Measurements from ENCODE around the gene RCOR3. TPM values are rescaled to one million over a fixed set of nuclear protein-coding genes. Genes with fewer than 3 reads are reported as not detected.
"Not testable (repeated sequence)": the region's sequence is repeated elsewhere in the genome, so short reads cannot be mapped to it uniquely, and the experiment has no call there.

Gene RCOR3
- total RNA-seq (2014; rRNA removed; shearing (Covaris generic)): 13.3 and 17.5 TPM in 2 replicates

DNA sequence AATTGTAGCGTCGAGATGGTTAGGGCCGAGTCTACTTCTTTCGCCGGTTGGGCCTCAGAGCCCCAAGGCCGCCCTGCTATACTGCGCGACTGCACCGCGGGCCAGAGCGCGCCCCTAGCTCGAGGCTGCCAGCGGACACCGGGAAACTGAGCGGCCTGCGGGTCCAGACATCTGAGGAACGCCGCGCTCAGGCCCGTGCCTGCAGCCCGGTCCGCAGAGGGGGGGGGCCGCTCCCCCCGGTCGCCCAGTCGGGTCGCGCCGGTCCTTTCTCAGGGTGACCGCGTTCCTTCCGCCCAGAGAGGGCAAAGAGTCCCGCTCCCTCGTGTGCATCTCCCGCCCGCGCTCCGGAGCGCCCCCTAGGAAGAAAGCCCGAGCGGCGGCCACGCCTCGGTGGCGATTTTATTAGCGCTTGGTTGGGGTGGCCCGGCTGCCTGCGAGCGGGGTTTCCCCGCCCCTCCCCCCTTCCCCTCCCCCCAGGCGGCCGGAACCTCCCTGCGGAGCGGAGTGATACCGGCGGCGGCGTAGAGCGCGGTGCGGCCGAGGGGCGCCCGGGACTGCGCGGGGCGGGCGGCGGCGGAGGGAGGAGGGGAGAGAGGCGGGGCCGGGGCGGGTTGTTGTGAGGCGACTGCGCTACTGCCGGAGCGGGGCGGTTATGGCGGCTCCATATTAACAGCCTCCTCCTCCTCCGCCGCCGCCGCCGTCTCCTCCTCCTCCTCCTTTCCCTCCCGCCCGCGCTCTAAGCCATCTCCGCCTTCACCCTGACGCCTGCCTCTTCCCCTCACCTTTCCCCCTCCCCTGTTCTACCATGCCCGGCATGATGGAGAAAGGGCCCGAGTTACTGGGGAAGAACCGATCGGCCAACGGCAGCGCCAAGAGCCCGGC is at the start of gene RCOR3:
Gene RCOR3 (plus strand): TSS at position 611 of the 882 bp plus-strand sequence. CDS start 195 bp downstream, at position 806.
- Histone ChIP-seq H3K4me1 (replicated peaks) (peaks cover 14% of the 10 kb centered on the region), H3K27ac (peak within 1 kb of the TSS; percentile 88), H3K4me3 (peak within 1 kb of the TSS; percentile 80), H3K36me3 (peaks cover 20% of the 10 kb centered on the region; the same call in 1 of the 2 replicates), H3K27me3 (replicated peaks) (no peaks in the 10 kb centered on the region), H3K9me3 (replicated peaks) (no peaks in the 10 kb centered on the region)
- peak; percentile 95 to 96 for DNase-seq (ENCODE audit: low read depth in 1 of 2, low spot score in 2 of 2)

DNA sequence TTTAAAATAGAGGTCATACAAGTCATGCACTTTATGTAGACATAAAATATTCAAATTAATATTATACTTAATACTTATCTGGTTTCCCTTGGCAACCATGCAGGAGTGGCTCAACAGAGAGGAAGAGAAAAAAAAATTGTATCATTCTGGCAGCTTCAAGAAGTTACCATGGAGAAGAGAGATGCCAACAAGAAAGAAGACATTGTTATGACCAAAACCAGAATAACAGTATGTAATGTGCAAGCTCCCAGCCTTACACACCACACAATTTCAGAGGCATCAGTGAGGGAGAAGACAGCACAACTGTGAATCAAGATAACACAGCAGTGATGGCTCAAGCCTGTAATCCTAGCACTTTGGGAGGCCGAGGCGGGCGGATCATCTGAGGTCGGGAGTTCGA is 49.1 kb upstream of the RCOR3 start:
- no peaks in the 10 kb centered on the region for H3K27me3 ChIP-seq (replicated peaks)
- DNase-seq (ENCODE audit: low read depth in 1 of 2, low spot score in 2 of 2): no peak
- H3K9me3 ChIP-seq (replicated peaks): 0 out of 2 replicates have a peak, but pooled peaks cover 5% of the 10 kb centered on the region
- no peaks in the 10 kb centered on the region for H3K4me1 ChIP-seq (replicated peaks)
- no peak overlapping the region for H3K27ac ChIP-seq
- H3K4me3 ChIP-seq: no peak overlapping the region
- H3K36me3 ChIP-seq: no peaks in the 10 kb centered on the region

DNA sequence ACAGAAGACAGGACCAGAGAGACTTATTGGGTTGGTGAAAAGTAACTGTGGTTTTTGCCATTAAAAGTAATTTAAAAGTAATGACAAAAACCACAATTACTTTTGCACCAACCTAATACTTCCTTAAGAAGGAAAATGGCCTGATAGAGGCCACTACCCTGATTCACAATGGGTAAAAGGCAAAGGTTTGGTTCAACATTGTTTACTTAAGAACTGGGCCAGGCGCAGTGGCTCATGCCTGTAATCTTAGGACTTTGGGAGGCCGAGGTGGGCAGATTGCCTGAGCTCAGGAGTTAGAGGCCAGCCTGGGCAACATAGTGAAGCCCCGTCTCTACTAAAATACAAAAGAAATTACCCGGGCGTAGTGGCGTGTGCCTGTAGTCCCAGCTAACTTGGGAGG is 48.2 kb upstream of the RCOR3 start:
- H3K4me3 ChIP-seq: no peak overlapping the region
- H3K27ac ChIP-seq: no peak overlapping the region
- H3K4me1 ChIP-seq (replicated peaks): no peaks in the 10 kb centered on the region
- DNase-seq (ENCODE audit: low read depth in 1 of 2, low spot score in 2 of 2): no peak
- 0 out of 2 replicates have a peak, but pooled peaks cover 5% of the 10 kb centered on the region for H3K9me3 ChIP-seq (replicated peaks)
- no peaks in the 10 kb centered on the region for H3K36me3 ChIP-seq
- H3K27me3 ChIP-seq (replicated peaks): no peaks in the 10 kb centered on the region

DNA sequence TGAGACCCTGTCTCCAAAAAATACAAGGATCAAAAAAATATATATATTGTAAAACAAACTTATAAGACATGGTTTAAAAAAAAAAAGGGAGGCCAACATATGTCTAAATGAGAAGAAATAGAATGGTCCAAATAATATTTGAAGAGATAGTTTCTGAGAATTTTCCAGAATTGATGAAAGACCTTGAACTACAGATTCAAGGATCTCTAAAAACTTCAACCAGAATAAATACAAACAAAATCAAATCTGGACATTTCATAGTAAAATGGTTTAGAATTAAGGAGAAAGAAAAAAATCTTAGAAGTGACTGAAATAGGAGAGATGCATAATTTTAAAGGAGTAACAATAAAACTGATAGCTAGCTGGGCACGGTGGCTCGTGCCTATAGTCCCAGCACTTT is 45.5 kb upstream of the RCOR3 start:
- Histone ChIP-seq H3K36me3 (no peaks in the 10 kb centered on the region), H3K9me3 (replicated peaks) (no peaks in the 10 kb centered on the region), H3K27ac (no peak overlapping the region), H3K27me3 (replicated peaks) (no peaks in the 10 kb centered on the region; the same call in 1 of the 2 replicates), H3K4me3 (no peak overlapping the region), H3K4me1 (replicated peaks) (no peaks in the 10 kb centered on the region)
- DNase-seq (ENCODE audit: low read depth in 1 of 2, low spot score in 2 of 2): no peak

DNA sequence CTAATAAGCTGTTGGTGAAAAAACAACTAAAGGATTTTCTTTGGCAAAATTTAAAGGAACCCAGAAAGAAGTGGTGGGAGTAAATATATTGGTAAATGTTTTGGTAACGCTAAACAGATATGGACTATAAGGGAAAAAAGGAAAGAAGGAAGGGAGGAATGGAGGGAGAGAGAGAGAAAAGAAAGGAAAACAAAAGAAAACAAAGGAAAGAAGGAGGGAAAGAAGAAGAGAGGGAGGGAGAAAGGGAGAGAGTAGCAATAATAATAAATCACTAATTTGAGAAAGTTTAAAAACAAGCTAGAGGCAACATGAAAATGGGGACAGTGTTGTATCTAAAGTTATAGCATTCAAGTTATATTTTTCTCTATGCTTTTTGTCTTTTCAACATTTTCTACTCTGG is 43.6 kb upstream of the RCOR3 start:
- Histone ChIP-seq H3K4me3 (no peak overlapping the region), H3K9me3 (replicated peaks) (no peaks in the 10 kb centered on the region), H3K36me3 (no peaks in the 10 kb centered on the region), H3K4me1 (replicated peaks) (no peaks in the 10 kb centered on the region), H3K27ac (no peak overlapping the region), H3K27me3 (replicated peaks) (no peaks in the 10 kb centered on the region; the same call in 1 of the 2 replicates)
- DNase-seq (ENCODE audit: low read depth in 1 of 2, low spot score in 2 of 2): no peak

DNA sequence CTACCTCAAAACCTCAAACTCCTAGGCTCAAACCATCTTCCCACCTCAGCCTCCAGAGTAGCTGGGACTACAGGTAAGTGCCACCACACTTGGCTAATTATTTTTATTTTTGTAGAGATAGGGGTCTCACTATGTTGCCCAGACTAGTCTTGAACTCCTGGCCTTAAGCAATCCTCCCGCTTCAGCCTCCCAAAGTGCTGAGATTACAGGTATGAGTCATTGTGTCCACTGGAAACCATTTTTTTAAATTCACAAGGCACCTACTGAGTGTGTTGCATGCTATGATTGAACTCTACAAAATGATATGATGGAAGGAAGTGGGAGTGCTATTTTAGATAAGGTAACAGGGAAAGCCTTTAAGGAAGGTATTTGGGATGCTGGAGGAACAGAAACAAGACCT is 41.8 kb upstream of the RCOR3 start:
- no peak overlapping the region for H3K4me3 ChIP-seq
- no peaks in the 10 kb centered on the region for H3K36me3 ChIP-seq
- DNase-seq (ENCODE audit: low read depth in 1 of 2, low spot score in 2 of 2): no peak
- no peak overlapping the region for H3K27ac ChIP-seq
- H3K27me3 ChIP-seq (replicated peaks): no peaks in the 10 kb centered on the region; the same call in 1 of the 2 replicates
- H3K9me3 ChIP-seq (replicated peaks): no peaks in the 10 kb centered on the region
- H3K4me1 ChIP-seq (replicated peaks): no peaks in the 10 kb centered on the region

DNA sequence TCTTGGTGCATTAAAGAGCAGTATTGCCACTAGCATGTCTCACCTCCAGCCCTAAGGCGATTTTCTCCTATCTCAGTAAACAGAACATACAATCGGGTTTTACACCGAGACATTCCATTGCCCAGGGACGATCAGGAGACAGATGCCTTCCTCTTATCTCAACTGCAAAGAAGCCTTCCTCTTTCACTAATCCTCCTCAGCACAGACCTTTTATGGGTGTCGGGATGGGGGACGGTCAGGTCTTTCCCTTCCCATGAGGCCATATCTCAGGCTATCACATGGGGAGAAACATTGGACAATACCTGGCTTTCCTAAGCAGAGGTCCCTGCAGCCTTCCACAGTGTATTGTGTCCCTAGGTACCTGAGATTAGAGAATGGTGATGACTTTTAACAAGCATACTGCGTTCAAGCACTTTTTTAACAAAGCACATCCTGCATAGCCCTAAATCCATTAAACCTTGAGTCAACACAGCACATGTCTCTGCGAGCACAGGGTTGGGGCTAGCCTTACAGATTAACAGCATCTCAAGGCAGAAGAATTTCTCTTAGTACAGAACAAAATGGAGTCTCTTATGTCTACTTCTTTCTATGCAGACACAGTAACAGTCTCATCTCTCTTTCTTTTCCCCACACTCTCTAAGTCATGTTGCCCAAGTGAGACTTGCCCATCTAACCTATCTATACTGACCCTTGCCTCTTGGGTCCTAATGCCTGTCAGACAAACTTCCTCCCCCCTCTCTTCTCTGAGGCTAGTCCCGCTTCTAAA is 36.5 kb upstream of the RCOR3 start:
- not testable (repeated sequence) for H3K4me3 ChIP-seq; DNase-seq (ENCODE audit: low read depth in 1 of 2, low spot score in 2 of 2); H3K27ac ChIP-seq; H3K4me1 ChIP-seq (replicated peaks); H3K36me3 ChIP-seq; H3K27me3 ChIP-seq (replicated peaks); H3K9me3 ChIP-seq (replicated peaks)

DNA sequence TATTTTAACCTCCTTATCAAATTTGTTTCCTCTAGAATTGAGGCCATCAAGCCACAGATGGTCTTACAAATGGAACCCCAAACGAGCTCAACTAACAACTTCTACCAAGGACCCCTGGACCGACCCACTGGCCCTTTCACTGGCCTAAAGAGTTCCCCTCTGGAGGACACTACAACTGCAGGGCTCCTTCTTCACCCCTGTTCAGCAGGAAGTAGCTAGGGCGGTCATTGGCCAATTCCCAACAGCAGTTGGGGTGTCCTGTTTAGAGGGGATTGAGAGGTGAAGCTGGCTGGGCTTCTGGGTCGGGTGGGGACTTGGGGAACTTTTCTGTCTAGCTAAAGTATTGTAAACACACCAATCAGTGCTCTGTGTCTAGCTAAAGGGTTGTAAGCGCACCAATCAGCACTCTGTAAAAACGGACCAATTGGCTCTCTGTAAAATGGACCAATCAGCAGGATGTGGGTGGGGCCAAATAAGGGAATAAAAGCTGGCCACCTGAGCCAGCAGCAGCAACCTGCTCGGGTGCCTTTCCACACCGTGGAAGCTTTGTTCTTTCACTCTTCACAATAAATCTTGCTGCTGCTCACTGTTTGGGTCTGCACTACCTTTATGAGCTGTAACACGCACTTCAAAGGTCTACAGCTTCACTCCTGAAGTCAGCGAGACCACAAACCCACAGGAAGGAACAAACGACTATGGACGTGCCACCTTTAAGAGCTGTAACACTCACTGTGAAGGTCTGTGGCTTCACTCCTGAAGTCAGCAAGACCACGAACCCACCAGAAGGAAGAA is 30.4 kb upstream of the RCOR3 start:
- not testable (repeated sequence) for H3K27ac ChIP-seq; H3K36me3 ChIP-seq; H3K4me1 ChIP-seq (replicated peaks); DNase-seq (ENCODE audit: low read depth in 1 of 2, low spot score in 2 of 2); H3K9me3 ChIP-seq (replicated peaks); H3K4me3 ChIP-seq; H3K27me3 ChIP-seq (replicated peaks)

DNA sequence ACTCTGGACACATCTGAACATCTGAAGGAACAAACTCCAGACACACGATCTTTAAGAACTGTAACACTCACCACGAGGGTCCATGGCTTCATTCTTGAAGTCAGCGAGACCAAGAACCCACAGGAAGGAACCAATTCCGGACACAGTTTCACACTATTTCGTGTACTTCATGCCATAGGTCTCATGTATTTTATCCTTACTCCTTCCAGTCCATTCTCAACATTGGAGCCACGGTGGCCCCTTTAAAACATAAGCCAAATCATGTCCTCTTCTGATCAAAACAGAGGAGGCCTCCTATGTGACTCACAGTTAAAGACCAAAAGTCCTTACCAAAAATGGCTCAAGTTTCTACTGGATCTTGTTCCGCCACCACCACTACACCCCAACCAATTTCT is 29.8 kb upstream of the RCOR3 start:
- H3K36me3 ChIP-seq: no peaks in the 10 kb centered on the region
- no peaks in the 10 kb centered on the region for H3K4me1 ChIP-seq (replicated peaks)
- DNase-seq (ENCODE audit: low read depth in 1 of 2, low spot score in 2 of 2): no peak

DNA sequence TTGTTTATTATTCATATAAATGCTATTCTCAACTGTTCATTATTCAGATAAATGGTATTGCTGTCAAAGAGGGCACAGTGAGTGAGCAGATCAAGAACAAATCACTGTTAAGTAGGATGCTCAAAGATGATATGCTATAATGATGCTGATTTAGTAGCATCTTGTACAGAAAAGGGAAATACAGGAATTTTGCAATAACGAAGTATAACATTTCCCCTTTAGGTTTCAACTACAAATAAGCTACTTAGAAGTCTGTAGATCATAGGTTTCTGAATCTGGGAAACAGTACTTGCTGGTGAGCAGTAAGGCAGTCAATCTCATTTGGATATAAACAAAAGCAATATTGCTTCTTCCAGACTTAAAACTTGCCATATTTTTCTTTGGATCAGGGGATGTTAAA is 27.3 kb upstream of the RCOR3 start:
- Histone ChIP-seq H3K27ac (no peak overlapping the region), H3K27me3 (replicated peaks) (no peaks in the 10 kb centered on the region), H3K9me3 (replicated peaks) (no peaks in the 10 kb centered on the region), H3K36me3 (no peaks in the 10 kb centered on the region), H3K4me3 (no peak overlapping the region), H3K4me1 (replicated peaks) (no peaks in the 10 kb centered on the region)
- no peak for DNase-seq (ENCODE audit: low read depth in 1 of 2, low spot score in 2 of 2)

More for the DNA sequence above, 29.8 kb upstream of the RCOR3 start:
- Histone ChIP-seq H3K9me3 (replicated peaks) (no peaks in the 10 kb centered on the region), H3K27ac (no peak overlapping the region), H3K4me3 (no peak overlapping the region), H3K27me3 (replicated peaks) (no peaks in the 10 kb centered on the region)

DNA sequence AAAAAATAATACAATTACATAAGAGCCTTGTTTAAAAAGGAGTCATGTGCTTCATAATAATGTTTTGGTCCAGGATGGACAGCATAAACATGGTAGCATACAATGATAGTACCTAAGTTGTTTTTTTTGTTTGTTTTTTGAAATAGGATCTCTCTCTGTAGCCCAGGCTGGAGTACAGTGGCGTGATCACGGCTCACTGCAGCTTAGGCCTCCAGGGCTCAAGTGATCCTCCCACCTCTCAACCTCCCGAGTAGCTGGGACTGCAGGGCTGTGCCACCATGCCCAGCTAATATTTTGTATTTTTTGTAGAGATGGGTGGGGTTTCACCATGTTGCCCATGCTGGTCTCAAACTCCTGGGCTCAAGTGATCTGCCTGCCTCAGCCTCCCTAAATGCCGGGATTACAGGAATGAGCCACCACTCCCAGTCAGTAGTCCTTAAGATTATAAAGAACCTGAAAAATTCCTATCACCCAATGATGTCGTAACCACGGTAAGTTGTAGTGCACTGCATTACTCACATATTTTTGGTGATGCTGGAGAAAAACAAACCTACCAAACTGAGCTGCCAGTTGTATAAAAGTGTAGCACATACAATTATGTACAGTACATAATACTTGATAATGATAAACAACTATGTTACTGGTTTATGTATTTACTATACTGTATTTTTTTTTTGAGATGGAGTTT is 22.4 kb upstream of the RCOR3 start:
- Histone ChIP-seq H3K36me3 (no peaks in the 10 kb centered on the region), H3K9me3 (replicated peaks) (no peaks in the 10 kb centered on the region), H3K4me3 (no peak overlapping the region), H3K27ac (no peak overlapping the region), H3K27me3 (replicated peaks) (no peaks in the 10 kb centered on the region), H3K4me1 (replicated peaks) (no peaks in the 10 kb centered on the region)
- DNase-seq (ENCODE audit: low read depth in 1 of 2, low spot score in 2 of 2): peak in 1 of 2 experiments; percentile 3

DNA sequence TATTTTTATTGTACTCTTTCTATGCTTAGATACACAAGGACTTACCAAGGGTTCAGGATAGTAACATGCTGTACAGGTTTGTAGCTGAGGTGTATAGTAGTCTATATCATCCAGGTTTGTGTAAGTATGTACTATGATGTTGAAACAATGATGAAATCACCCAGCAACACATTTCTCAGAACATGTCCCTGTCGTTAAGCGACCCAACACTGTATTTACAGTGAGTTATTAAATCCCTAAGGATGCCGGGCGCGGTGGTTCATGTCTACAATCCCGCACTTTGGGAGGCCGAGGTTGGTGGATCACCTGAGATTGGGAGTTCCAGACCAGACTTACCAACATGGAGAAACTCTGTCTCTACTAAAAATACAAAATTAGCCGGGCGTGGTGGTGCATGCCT is 21.6 kb upstream of the RCOR3 start:
- H3K36me3 ChIP-seq: no peaks in the 10 kb centered on the region
- no peak overlapping the region for H3K4me3 ChIP-seq
- H3K27me3 ChIP-seq (replicated peaks): no peaks in the 10 kb centered on the region
- peak in 1 of 2 experiments; percentile 23 for DNase-seq (ENCODE audit: low read depth in 1 of 2, low spot score in 2 of 2)
- H3K27ac ChIP-seq: no peak overlapping the region
- H3K4me1 ChIP-seq (replicated peaks): no peaks in the 10 kb centered on the region
- no peaks in the 10 kb centered on the region for H3K9me3 ChIP-seq (replicated peaks)

DNA sequence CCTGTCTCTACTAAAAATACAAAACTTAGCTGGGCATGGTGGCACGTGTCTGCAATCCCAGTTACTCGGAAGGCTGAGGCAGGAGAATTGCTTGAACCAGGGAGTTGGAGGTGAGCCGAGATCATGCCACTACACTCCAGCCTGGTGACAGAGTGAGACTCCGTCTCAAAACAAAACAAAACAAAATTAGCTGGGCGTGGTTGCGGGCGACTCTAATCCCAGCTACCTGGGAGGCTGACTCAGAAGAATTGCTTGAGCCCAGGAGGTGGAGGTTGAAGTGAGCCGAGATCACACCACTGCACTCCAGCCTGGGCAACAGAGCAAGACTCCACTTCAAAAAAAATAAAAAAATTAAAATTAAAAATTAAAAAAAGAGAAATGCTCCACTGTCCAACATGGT is 18.6 kb upstream of the RCOR3 start:
- not testable (repeated sequence) for H3K4me1 ChIP-seq (replicated peaks); H3K9me3 ChIP-seq (replicated peaks); H3K36me3 ChIP-seq; H3K27me3 ChIP-seq (replicated peaks); H3K27ac ChIP-seq; H3K4me3 ChIP-seq
- DNase-seq (ENCODE audit: low read depth in 1 of 2, low spot score in 2 of 2): peak in 1 of 2 experiments; percentile 22
